GOT3 (cell line): ENCODE results near the gene COCH.
"Not testable (repeated sequence)": the region's sequence is repeated elsewhere in the genome, so short reads cannot be mapped to it uniquely, and the experiment has no call there.

ENCODE experiments used
- DNase-seq: peaks from one replicate; lab custom pipeline; 2025; ENCODE audit warnings: mixed read lengths; lab: John Stamatoyannopoulos, UW

Gene COCH

DNA sequence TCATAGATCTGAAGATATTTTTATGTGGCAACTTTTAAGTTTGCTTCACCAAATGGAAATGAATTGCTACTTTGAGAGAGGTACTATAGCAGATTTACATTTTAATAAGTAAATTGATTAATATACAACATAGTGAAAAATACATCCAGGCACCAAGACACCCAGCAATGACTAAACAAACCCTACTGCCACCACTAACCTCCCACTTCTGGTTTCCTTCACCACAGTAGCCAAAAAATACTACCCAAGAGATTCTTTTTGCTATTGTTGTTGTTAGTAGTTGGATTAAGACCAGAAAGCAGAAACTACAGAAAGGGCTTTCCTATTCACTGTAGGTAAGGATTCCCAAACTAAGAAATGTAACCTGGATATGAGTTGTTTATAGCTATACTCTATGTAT lies 54.1 kb downstream of the COCH start:
- DNase-seq = no peak

DNA sequence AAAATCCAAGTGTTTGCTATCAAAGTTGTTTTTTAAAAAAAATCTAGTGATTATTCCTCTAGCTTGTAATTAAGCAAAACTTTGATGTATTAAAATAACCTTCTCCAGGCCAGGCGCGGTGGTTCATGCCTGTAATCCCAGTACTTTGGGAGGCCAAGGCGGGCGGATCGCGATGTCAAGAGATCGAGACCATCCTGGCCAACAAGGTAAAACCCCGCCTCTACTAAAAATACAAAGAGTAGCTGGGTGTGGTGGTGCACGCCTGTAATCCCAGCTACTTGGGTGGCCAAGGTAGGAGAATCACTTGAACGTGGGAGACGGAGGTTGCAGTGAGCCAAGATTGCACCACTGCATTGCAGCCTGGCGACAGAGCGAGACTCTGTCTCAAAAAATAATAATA lies 59.6 kb downstream of the COCH start:
- DNase-seq = not testable (repeated sequence)

DNA sequence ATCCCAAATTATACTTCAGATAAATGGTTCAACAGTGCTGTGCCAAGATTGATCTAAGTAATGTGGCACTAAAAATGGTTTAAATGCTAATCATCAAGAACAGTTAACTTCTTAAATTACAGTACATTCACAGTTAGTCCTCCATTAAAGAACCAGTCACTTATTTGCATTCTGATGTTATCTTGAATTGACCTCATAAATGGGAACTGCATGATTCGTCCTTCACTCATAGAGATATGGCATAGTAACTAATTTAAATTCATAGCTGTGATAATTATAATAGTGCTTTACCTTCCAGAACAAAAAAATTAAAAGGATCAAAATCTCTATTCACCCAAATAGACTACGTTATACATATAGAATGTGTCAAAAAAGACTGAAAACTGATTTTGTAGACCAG lies 61.1 kb downstream of the COCH start:
- no peak for DNase-seq

DNA sequence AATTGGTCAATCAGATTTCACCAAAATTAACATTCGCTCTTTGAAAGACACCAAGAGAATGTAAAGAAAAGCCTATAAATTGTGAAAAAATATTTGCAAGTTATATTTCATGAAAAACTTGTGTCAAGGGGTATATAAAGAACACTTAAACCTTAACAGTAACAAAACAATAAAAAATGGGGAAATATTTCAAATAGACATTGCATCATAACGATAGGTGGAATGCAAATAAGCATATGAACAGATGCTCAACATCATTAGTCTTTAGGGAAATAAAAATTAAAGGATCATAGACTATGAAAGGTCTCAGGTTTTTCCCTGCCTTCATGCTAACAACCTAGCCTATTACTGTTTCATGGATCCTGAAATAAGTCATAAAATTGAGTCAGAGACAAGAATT lies 64.3 kb downstream of the COCH start:
- no peak for DNase-seq
